Left ventricle myocardium inferior (tissue), 1 donor: ENCODE results near the gene CIDEB. TPM values are rescaled to one million over a fixed set of nuclear protein-coding genes. Genes with fewer than 3 reads are reported as not detected.
A peak's percentile ranks its signal among the peaks of the same experiment; 100 is the strongest.

Source experiments
- DNase-seq: peaks from one replicate; pipeline ENCODE4 v3.0.0-alpha.2; 2020
- H3K27ac ChIP-seq: fragments of 200-600 bp; replicated peaks from 2 replicates; pipeline ENCODE4 v1.8.0; 2021
- H3K27me3 ChIP-seq: fragments of 200-600 bp; 2 replicates; pipeline ENCODE4 v1.8.0; 2021; ENCODE audit warnings: low read depth
- H3K36me3 ChIP-seq: fragments of 200-600 bp; 2 replicates; pipeline ENCODE4 v1.8.0; 2021
- H3K4me1 ChIP-seq: fragments of 200-600 bp; 2 replicates; pipeline ENCODE4 v1.8.0; 2021
- H3K4me3 ChIP-seq: fragments of 200-600 bp; 2 replicates; pipeline ENCODE4 v1.8.0; 2021; ENCODE audit warnings: mild to moderate bottlenecking, moderate library complexity
- H3K9me3 ChIP-seq: fragments of 200-600 bp; replicated peaks from 2 replicates; pipeline ENCODE4 v1.8.0; 2021
- intact Hi-C: fragments of 100-400 bp; cut with micrococcal nuclease; formaldehyde crosslinking; loops from one replicate; pipeline ENCODE4 v1.11.0; 2022
- total RNA-seq: library from RNA; stranded (reverse); fragmentation: NEBNext Ultra II Directional; extraction: Animal tissue kit (Norgen Biotek cat#: 25700); gene quantifications from one replicate; pipeline ENCODE4 v1.2.1, GENCODE V29; 2021
- TF ChIP-seq, protein P1 (sequence below): fragments of 200-600 bp; IDR thresholded peaks from 2 replicates; pipeline ENCODE4 v1.8.0; 2021; ENCODE audit warnings: antibody characterized with exemption, mild to moderate bottlenecking, borderline replicate concordance
- donor health status: DM: no; HTN: yes; CAD: no; lungs with severe emphysema.

CIDEB gene
- total RNA-seq, 1 donor from 2014 or later: 3.1 TPM

DNA sequence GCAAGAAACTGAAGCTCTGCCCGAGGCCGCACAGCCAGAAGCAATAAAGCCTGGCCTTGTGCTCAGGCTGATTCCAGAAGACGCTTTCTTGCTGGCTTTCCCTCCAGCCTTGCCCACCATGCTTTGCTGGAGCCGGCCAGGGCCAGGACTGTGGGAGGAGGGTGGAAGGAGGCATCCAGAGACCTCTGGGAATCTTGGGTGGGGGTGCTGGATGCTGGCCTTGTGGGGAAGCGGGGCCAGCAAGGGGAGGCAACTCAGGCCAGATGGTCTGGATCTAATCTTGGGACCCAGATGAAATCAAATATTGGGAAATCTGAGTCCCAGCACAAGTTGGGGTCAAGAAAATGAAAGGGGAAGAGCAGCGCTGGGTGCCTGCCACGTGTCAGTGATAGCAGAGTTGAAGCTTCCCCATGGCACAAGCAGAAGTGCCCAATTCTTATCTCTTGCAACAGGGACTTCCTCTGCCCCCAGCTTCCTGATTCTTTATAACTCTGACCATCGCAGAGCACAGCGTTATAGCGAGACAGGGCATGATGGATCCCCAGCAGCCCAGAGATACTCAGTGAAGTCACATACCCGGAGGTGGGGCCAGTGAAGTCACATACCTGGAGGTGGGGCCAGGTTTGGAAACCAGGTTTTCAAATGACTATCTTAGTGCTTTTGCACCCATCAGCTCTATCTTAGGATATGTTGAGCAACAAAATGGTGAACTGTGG lies 30.0 kb downstream of the CIDEB start:
- H3K4me3 ChIP-seq: no peak overlapping the region
- H3K36me3 ChIP-seq: no peaks in the 10 kb centered on the region
- intact Hi-C loops: no loop called here
- peak; percentile 42 for DNase-seq
- H3K27ac ChIP-seq: peak overlapping the region; percentile 30
- H3K27me3 ChIP-seq: no peaks in the 10 kb centered on the region
- H3K4me1 ChIP-seq: peaks cover 47% of the 10 kb centered on the region
- TF ChIP-seq, protein P1, sequence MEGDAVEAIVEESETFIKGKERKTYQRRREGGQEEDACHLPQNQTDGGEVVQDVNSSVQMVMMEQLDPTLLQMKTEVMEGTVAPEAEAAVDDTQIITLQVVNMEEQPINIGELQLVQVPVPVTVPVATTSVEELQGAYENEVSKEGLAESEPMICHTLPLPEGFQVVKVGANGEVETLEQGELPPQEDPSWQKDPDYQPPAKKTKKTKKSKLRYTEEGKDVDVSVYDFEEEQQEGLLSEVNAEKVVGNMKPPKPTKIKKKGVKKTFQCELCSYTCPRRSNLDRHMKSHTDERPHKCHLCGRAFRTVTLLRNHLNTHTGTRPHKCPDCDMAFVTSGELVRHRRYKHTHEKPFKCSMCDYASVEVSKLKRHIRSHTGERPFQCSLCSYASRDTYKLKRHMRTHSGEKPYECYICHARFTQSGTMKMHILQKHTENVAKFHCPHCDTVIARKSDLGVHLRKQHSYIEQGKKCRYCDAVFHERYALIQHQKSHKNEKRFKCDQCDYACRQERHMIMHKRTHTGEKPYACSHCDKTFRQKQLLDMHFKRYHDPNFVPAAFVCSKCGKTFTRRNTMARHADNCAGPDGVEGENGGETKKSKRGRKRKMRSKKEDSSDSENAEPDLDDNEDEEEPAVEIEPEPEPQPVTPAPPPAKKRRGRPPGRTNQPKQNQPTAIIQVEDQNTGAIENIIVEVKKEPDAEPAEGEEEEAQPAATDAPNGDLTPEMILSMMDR: no peak
- H3K9me3 ChIP-seq: no peaks in the 10 kb centered on the region

DNA sequence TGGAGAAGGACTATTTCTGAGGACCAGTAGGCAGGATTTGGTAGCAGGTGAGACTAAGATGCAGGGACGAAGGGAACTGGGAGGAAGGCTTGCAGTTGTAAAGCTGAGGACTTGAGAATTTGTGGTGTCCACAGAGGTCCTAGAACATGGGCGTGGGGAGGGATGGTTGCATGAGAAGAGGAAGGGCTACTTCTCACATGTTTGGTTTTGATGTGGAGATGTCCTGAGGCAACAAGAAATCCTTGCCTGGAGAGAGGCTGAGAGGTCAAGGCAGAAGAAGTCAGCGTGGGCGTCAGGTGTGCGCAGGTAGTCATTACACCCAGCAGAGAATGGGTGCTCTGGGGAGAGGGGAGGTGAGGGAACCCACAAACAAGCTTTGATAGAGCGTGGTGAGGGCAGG lies 30.7 kb downstream of the CIDEB start:
- no peaks in the 10 kb centered on the region for H3K27me3 ChIP-seq
- no peak for DNase-seq
- TF ChIP-seq, protein P1: no peak
- intact Hi-C loops: no loop called here
- no peak overlapping the region for H3K4me3 ChIP-seq
- H3K4me1 ChIP-seq: peaks cover 51% of the 10 kb centered on the region
- no peaks in the 10 kb centered on the region for H3K9me3 ChIP-seq
- H3K36me3 ChIP-seq: no peaks in the 10 kb centered on the region
- peak overlapping the region; percentile 30 for H3K27ac ChIP-seq

DNA sequence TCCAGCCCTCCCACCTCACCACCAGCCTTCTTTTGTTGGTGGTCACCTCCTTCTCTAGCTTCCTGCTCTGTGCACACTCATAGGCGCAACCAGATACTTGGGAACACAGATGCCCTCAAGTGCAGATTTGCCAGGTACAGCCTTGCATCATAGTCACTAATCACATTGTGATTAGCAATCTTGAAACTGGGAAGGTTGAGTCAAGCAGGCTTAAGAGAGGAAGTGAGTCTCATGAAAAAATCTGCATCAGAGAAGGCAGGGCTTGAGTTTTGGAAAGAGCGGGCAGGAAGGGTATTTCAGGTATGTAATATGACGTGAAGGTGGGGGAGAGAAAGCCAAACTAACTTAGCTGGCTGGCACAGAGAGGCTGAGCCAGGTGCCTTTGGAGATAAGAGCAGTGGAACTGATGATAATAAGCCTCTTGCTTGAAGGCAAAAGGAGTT lies 33.7 kb downstream of the CIDEB start:
- intact Hi-C loops: no loop called here
- H3K4me1 ChIP-seq: peaks cover 44% of the 10 kb centered on the region
- no peak overlapping the region for H3K4me3 ChIP-seq
- no peaks in the 10 kb centered on the region for H3K9me3 ChIP-seq
- H3K27me3 ChIP-seq: no peaks in the 10 kb centered on the region
- H3K27ac ChIP-seq: peak overlapping the region; percentile 57
- peaks cover 10% of the 10 kb centered on the region for H3K36me3 ChIP-seq
- TF ChIP-seq, protein P1: no peak
- DNase-seq: no peak

DNA sequence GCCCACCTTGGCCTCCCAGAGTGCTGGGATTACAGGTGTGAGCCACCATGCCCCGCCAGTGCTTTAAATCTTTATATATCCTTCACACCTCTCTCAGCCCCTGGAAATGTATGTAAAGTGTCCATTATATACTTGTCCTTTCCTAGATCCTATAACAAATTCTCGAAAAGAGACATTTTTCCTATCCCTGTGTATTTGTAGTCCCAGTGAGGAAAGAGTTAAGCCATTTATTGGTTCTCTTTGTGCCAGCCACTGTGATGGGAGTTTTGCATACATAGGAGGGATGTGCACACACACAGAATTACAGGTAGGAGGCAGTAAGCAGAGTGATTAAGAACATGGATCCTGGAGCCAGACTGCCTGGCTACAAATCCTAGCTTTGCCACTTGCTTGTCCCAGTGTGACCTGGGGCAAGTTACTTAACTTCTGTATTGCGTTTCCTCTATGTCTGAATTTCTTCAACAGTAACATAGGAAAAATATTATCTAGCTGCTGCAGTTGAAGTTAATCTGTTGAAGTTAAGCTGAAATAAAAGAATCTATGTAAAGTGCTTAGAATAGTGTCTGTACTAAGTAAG lies 34.3 kb downstream of the CIDEB start:
- Histone ChIP-seq H3K4me1 (peaks cover 38% of the 10 kb centered on the region), H3K27ac (peak overlapping the region; percentile 57), H3K27me3 (no peaks in the 10 kb centered on the region), H3K9me3 (no peaks in the 10 kb centered on the region), H3K36me3 (peaks cover 16% of the 10 kb centered on the region), H3K4me3 (no peak overlapping the region)
- DNase-seq: no peak
- TF ChIP-seq, protein P1: no peak
- intact Hi-C loops: no loop called here

DNA sequence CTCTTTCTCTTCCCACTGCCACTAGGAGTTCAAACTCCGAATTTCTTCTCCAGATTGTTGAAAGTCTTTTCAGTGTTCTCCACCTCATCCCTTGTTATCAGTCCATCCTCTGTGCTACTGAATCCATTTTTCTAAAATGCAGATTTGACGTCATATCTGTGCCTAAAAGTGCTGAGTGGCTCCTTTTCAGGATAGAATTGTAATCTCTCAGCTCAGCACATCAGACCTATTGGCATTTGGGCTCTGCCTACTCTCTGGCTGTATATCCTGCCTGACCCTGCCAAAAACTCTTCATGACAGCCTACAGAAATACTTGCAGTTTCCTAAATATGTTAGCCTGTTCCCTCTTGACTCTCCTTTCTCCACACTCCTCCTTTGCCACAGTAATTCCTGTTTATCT lies 35.3 kb downstream of the CIDEB start:
- H3K4me3 ChIP-seq: no peak overlapping the region
- H3K27me3 ChIP-seq: no peaks in the 10 kb centered on the region
- TF ChIP-seq, protein P1: no peak
- H3K9me3 ChIP-seq: no peaks in the 10 kb centered on the region
- DNase-seq: no peak
- no peak overlapping the region for H3K27ac ChIP-seq
- H3K4me1 ChIP-seq: peaks cover 35% of the 10 kb centered on the region
- intact Hi-C loops: no loop called here
- peaks cover 26% of the 10 kb centered on the region for H3K36me3 ChIP-seq
